ENCODE data around the gene DLX6.

Gene DLX6

DNA sequence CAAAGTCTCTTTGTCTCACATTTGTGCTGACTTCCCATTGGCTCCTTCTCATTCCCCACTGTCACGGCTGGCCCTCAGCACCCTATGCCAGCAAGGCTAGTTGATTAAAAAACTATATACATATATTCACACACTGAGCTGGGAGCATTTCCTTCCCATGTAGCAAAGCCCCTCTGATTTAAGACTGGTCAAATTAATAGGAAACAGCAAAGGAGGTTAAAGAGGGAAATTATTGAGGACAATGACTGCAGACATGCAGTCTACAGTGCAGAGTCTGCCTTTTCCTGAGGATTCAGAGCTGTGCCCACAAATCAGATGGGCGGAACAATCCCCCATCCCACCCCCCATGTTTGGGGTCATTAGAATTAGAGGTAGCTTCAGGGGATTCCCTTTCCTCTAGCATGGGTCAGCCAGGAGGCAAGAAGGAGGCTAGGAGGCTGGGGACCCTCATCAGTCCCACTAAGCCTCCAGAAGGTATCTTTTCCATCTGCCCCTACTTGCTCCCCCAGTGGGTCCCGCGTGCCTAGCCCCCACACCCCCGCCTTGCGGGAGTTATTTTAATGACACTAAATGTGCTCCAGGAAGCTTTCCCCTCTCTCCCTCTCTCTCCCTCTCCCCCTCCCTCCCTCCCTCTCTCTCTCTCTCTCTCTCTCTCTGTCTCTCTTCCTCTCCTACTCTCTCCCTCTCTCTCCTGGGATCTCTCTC, 9.8 kb upstream of the DLX6 start:
- DNase-seq (ENCODE audit: low spot score) = no peak

DNA sequence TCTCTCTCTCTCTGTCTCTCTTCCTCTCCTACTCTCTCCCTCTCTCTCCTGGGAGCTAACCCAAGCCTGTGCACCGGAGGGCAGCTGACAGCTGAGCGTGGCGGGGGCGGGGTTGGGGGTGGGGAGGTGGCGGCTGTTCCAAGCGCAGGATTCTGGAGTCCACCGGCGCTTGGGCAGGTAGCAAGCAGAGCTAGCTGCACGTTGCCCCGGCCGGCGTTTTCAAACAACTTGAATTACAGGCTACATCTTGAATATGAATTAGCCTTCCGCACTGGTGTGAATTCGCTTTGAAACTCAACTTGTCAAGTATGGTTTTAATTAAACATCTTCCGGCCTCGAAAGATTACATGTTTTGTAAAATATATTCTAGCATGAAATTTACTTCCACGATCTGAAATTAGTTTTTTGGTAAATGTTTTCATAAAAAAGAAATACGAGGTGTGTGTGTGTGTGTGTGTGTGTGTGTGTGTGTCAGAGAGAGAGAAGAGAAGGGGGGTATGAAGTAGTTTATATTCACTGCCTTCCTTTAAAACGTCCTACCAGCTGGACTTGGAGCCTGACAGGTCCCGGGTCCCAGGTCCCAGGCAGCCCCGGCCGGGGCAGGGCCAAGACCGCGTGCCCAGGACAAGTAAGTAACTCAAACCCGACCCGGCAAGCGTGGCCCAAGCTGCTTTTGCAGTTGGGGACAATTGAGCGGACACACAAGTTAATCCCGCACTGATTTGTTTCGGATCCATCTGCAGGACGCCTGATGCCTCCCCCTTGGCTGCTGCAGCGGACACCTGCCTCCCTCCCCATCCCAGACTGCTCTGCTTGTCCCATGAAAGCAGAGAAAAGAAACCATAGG, 9.0 kb upstream of the DLX6 start:
- DNase-seq (ENCODE audit: low spot score) = no peak

DNA sequence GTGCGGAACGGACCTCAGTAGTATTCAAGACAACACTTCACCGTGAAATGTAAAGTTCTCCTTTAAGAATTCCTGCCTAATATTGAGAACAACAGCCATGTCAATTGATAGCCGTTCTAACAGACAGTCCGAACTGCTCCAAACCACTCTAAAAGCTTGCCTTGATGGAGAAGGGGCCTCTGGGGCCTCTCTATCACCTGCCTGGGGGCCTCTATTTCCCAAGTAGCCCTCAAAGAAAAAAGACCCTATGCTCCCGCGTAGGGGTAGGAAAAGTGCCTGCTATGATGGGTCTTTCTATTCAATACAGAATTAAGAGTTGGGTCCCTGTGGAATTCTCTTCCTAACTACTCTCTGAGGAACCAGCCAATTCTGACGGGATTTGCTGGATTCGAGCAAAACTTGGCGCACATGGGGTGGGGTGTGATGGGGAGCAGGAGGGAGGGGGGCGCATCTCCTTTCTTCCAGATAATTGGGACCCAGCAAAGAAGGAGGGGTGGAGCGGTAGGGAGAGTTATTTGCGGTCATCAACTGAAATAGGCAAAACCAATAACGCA, 8.3 kb upstream of the DLX6 start:
- no peak for DNase-seq (ENCODE audit: low spot score)

DNA sequence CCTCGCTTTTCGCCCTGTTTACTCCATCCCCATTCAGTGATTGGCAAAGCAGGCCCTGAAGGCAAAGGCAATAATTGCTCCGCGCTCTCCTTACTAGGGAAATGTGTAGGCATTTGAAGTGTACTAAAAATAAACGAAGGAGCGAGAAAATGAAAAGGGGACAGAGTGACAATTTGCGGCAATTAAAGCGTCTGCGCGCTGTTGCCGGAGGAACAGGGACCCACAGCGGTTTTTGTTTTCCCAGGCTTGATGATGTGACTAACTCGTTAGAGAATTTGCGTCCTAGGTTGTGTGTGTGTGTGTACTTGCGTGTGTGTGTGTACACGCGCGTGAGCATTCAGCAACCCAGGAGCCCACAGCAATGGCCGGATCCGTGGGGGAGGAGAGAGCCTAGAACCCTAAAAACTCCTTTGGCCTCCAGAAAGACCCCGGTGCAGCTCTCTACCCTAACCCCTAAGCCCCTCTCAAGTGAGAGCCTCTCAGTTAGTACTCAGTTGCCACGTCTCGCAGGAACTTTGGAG, 7.8 kb upstream of the DLX6 start:
- no peak for DNase-seq (ENCODE audit: low spot score)

DNA sequence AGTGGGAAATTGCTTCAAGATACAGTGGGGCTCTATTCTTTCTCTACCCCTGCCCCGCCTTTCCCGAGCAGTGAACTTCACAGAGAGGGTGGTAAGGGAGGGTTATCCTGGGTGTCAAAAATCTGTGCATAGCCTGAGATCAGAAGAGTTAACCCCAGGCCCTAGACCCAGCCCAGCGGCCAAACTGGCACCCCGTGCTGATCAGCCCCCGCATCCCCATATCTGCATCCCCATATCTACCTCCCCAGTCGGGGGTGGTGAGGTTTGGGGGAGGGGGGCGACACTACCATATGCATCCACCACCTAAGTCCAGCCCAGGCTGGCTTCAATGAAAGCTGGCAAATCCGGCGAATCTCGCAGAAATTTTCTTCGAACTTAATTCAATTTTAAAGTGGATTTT, 7.0 kb upstream of the DLX6 start:
- no peak for DNase-seq (ENCODE audit: low spot score)

DNA sequence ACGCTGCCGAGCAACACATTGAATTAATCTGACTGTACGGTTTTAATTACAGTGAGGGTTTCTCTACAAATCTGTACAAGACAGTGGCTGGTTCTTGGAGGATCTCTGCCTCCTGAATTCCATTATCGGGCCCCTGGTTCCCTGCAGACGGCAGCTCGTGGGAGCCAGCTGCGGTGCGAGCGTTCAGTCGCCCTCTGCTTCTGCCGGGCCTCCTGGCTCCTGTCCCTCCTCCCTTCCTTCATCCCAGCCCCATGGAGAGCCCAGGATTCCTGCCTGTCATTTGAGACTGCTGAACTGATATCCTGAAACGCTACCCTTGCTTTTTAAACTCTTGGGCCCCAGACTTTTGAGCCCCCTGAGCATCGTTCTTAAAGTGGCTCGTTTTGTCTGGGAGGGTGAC, 6.6 kb upstream of the DLX6 start:
- no peak for DNase-seq (ENCODE audit: low spot score)

DNA sequence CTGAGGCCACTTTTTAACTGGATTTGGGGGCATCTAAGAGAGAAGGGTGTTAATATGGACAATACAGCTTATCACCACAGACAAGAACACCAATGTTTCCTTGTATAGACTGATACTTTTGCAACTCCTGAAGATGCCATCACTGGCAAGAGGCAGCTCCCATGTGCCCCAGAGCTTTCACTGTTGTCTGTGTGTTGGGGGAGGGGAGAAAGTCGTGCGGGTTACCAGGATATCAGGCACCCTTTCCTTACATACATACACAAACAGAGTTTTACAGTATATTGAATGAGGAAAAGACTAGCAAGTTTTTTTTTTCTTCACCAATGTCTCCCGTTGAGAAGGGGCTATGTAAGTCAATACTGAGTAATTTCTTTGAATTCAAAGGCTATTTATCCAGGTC, 4.1 kb upstream of the DLX6 start:
- DNase-seq (ENCODE audit: low spot score) = no peak

DNA sequence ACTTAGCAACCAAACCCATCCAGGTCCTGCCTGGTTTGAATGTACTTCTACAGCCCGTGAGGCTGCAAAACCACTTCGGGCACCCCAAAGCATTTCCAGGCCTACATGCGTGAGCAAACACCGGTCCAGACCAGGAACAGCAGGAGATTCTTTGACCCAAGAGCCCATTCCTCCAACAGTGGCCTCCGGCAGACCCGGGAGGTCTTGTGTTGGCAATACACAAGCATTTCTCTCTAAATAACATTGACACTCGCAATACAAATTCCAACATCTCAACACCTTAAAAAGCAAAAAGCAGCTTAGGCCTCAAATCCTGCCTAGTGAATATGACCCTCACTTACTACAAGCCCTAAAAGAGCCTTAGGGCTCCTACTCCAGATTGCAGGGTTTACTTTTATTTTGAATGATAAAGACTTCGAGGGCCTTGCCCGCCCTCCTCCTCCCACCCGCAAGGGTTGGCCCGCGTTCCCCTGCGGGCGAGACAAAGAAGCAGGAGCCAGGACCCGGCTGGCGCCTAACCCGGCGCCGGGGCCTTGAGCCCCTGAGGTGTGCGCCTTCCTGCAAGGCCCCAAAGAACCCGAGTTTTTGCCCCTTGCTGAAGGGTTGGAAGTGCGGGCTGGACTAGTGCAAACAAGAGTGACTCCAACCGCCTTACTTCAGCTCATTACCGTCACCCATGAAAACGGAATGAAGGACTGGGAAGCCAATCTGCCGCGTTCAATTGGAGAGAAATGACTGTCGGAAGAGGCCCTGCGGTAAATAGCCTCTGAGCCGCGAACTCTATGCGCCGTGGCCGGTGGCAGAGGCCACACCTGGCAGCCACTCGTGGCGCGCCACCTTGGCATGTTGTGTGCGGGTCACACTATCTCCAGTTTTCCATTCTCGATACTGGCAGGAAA, 3.4 kb upstream of the DLX6 start:
- DNase-seq (ENCODE audit: low spot score) = no peak

DNA sequence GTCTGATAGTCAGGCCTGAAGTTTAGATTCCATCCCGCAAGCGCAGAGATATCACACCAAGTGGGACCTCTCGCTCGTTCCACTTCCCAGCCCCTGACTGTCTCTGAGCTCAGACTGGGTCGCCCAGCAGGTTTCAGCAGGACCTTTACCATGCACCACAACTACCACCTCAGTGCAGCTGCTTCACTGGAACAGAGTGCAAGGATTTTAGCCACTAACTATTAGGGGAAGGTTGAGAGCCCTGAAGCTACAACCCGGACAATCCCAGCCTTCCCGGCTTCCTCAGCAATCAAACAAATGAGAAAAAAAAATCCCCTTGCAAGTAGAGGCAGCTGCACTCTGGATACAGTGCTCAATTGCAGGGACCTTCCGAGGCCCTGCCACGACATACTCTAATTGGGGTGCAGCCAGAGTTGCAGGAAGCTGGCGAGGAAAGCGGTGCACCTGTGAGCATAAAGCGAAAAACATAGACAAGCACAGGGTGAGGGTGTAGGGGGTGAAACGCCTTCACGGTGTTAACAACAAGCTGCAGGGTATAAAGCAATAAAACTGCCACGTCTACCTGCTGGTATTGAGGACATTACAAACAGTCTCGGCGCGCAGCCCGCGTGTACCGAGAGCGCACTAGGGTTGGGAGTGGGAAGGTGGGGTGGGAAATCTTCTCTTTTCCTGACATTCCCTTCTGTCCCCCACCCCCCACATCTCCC, 2.6 kb upstream of the DLX6 start:
- no peak for DNase-seq (ENCODE audit: low spot score)

DNA sequence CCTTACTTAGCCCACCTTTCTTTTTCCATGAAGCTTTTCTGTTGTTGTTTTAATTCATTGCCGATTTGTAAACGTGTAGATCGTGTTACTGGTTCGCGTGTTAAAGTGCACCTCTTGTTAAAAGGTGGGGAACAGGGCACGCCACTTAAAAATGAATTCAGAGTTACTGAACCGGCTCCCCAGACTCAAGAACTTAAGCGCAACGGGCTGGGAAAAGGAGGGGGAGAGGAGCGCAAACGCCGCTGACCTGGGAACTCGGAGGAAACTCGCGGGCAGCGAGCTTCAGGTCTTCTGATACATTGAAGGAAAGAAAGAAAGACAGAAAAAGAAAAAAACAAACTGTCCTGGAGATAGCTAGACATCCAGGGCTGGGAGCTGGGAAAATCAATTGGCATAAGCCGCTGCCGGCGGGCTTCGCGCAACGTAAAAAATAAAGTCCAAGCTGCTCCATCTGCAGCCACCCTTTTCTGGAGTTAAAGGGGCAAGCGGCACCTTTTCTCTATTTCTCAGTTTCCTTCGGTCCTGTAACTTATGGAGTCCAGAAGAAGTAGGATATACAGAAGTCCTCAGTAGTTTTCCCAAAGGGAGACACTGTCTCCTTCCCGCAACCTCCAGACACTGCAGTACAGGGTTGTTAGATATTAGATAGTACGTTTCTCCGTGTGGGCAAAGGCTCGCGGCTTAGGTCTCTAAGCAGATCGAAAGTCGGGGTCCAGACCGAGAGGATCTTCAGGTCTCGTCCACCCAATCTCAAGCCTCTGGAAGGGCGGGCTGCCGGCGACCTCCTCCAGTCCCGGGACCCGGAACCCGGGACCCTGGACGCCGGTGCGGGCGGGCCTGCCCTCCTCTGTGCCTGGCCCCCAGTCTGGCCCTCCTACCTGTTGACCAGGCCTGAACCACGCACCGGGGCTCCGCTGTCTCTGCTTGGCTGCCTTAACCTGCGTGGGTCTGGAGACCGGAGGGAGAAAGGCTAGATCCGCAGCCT, 1.8 kb upstream of the DLX6 start:
- no peak for DNase-seq (ENCODE audit: low spot score)

DNA sequence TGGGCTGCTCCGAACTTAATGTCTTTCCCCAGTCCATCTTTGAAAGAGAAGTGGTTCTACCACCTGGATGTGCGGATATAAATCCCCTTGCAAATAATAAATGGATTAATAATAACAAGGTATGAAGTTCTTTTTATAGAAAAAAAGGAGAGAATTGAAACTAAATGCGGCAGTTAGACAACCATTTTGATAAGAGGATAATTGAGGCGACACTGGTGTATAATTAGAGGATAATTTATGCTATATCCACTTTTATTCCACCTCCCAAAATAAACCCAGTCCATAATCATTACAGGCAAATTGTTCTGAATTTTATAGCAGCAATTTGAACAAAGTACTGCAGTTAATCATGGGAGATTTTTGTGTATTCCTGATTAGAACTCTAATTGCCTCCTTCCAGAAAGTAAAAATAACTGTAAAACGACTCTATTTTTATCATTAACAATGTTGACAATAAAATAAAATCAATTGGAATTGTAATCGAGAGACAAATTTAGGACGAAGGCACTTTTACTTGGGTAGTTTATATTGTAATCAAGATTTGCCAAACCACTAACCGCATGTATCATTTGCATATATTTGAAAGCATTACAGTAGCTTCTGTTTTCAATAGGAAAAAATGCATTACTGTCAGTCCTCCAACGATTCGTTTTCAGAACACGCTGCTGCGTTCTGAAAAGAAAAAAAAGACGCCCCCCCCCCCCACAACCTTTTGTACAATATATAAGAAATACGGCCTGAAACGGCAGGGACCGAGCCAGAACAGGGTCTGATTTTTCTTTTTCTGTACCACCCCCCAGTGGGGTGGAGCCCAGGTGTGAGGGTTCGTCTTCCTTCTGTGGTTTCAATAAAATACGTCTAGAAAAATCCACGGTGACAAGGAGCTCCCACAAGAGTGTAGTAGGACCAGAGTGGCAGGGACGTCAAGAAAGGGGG, 838 bp upstream of the DLX6 start:
- no peak for DNase-seq (ENCODE audit: low spot score)

DNA sequence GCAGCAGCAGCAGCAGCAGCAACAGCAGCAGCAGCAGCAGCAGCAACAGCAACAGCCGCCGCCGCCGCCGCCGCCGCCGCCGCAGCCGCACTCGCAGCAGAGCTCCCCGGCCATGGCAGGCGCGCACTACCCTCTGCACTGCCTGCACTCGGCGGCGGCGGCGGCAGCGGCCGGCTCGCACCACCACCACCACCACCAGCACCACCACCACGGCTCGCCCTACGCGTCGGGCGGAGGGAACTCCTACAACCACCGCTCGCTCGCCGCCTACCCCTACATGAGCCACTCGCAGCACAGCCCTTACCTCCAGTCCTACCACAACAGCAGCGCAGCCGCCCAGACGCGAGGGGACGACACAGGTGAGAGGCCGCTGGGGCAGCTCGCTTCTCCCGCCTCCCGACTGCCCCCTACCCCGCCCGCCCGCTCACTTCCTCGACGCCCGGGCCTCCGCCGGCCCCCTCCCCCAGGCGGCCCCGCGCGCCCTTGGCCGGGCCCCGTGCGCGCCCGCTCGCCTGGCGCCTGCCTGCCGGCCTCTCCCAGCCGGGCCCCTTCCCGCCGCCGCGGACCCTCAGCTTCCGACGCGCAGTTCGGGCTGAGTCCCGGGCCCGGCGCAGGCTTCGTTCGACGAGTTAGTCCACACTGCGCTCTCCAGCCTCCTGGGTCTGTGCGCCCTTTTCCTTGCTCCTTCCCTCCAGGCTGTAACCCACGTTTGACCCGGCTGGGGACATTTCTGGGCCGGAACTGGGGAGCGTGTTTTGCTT, 882 bp downstream of the DLX6 start:
- no peak for DNase-seq (ENCODE audit: low spot score)

DNA sequence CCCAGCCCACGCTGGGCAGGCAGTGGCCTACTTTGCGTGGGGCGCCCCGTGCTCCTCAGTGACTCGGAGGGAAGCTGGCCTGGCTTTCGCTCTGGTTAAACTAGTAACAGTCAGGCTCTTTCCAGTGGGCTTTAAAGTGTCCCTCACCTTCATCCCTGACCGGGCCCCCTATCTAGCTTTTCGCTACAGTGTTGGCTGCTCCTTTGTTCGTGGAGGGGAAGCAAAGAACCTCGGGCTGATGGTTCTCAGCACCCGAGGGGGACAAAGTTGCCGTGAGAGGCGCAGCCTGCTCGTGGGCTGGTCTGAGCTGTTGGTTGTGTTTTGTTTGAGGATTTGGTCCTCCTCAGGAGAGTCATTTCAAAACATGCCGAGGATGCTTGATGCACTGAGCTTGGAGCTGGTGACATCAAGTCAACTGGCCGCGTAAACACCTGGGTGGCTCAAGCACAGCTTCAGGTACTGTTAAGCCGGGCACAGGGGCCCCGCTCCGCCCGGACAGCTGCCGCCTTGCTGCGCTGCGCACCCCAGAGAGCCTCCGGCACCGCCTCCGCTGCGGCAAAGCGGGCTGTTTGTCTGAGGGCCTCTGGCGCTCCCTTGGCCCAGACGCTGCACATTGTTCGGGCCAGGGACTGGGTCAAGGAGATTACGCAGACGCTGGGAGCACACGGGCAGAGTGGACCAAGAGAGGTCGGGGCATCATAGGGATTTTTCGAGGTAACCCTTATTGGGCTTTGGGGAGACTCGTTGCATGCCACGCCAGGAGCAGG, 1.6 kb downstream of the DLX6 start:
- no peak for DNase-seq (ENCODE audit: low spot score)

DNA sequence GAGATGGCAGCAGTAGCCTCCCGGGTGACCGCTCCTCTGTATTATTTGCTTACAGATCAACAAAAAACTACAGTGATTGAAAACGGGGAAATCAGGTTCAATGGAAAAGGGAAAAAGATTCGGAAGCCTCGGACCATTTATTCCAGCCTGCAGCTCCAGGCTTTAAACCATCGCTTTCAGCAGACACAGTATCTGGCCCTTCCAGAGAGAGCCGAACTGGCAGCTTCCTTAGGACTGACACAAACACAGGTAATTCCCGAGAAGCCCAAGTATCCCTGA, 2.2 kb downstream of the DLX6 start:
- no peak for DNase-seq (ENCODE audit: low spot score)

DNA sequence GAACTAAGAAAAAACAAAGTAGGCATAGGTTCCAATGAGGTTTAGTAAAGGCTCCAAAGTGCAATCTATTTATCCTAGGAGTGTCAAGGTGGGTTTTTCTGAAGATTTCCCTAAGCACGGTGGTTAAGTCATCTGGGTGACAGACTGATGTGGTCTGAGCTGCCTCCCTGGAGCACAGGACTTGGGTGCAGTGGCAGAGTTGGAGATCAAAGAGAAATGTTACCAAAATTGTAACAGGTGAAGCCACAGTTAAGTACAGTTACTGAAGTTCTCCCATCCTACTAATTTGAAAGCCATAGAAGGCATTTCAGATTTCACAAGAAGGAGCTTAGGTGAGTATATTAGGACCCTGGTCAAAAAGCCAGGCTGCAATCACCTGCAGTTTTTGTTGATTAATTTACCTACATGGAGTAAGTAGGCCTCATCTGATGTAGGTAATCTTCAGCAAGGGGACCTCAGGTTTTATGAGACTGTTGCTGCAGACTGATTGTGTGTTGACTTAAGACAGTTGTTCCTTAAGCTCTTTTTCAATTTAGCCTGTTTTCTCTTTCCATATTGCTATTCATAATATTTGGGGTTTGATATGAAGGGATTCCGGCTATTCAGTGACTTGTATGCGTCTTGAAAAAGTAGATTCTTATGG, 3.0 kb downstream of the DLX6 start:
- no peak for DNase-seq (ENCODE audit: low spot score)

DNA sequence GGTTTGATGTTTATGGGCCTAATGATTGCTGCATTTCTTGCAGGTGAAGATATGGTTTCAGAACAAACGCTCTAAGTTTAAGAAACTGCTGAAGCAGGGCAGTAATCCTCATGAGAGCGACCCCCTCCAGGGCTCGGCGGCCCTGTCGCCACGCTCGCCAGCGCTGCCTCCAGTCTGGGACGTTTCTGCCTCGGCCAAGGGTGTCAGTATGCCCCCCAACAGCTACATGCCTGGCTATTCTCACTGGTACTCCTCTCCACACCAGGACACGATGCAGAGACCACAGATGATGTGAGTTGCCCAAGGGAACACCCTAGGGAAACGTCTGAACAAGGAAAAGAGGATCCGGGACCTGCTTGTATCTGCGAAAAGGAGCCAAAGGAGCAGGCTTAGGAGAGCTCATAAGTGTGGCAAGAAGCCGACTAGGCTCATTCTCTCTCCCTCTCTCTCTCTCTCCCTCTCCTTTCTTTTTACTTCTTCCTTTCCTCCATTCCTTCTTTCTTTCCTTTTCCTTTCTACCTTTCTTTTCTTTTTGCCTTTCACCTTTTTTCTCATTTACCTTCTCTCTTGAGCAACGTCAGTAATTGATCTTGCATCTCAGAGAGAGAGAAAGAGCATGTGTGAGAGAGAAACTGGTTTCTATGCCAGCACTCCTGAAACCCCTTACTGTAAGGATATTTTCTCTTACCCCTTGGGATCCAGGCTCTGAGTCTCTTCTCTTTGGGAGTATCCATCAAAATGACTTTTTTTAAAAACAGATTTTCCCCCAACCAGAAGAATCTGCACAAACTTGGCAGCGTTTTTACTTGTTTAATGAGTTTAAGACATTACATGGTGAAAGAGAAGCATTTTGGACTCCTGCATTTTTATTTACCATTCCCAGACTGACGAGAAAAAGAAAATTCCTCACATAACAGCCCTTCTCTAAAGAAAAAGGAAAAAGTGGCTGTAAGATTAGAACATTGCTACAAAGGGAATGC, 4.7 kb downstream of the DLX6 start:
- no peak for DNase-seq (ENCODE audit: low spot score)
